Keratinocyte (primary cell): ENCODE results near the gene ZNF316.

Source experiments
- EZH2 ChIP-seq: IDR thresholded peaks from one replicate; pipeline ENCODE4 v1.6.1; 2012; ENCODE audit warnings: inconsistent platforms, mild to moderate bottlenecking, low read length, moderate library complexity
- TF ChIP-seq, protein P1 (sequence below), 3 experiments: IDR thresholded peaks in 1 of 3; conservative IDR thresholded peaks in 1 of 3; optimal IDR thresholded peaks in 1 of 3; 2 replicates in 2 of 3; 3 replicates in 1 of 3; pipeline versions ENCODE3 to v1.5.1; 2011; ENCODE audit warnings: low read length in 3 of 3, mild to moderate bottlenecking in 3 of 3, moderate library complexity in 2 of 3, control low read depth in 1 of 3, inconsistent platforms in 1 of 3; ENCODE audit not compliant: insufficient read depth in 2 of 3; ENCODE audit errors: extremely low read depth in 1 of 3

DNA sequence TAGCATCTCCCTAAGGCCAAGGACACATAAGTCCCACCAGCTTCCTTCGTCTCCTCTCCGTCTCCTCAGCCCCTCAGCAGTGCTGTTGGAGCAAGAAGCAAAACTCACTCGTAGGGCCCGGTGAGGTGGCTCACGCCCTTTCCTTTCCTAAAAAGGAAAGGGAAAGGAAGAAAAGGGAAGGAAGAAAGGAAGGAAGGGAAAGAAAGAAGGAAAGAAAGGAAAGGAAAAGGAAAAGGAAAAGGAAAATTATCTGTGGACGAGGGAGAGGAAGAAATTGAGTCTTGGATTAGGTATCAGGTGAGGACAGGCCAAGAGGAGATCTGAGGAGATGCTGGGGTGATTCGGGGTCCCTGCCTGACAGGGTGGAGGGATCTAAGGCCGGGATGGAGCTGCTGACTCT is 3.1 kb upstream of the ZNF316 start:
- TF ChIP-seq, protein P1, sequence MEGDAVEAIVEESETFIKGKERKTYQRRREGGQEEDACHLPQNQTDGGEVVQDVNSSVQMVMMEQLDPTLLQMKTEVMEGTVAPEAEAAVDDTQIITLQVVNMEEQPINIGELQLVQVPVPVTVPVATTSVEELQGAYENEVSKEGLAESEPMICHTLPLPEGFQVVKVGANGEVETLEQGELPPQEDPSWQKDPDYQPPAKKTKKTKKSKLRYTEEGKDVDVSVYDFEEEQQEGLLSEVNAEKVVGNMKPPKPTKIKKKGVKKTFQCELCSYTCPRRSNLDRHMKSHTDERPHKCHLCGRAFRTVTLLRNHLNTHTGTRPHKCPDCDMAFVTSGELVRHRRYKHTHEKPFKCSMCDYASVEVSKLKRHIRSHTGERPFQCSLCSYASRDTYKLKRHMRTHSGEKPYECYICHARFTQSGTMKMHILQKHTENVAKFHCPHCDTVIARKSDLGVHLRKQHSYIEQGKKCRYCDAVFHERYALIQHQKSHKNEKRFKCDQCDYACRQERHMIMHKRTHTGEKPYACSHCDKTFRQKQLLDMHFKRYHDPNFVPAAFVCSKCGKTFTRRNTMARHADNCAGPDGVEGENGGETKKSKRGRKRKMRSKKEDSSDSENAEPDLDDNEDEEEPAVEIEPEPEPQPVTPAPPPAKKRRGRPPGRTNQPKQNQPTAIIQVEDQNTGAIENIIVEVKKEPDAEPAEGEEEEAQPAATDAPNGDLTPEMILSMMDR (optimal IDR thresholded peaks at IDR 0.05 in 1 of 3, IDR thresholded peaks at IDR 0.05 in 1 of 3, conservative IDR thresholded peaks at IDR 0.05 in 1 of 3; ENCODE audit: extremely low read depth in 1 of 3, insufficient read depth in 2 of 3, low read length in 3 of 3), result no peak
- no peak for TF ChIP-seq EZH2
